Endothelial cell of umbilical vein (primary cell): ENCODE data around the gene ZNF202. TPM values are rescaled to one million over a fixed set of nuclear protein-coding genes. Genes with fewer than 3 reads are reported as not detected.

Experiments used
- BruUV-seq: library from RNA; stranded (reverse); fragments of 400-500 nt; replicated peaks from 2 replicates; lab custom pipeline; 2021; lab: Mats Ljungman, UMichigan
- CTCF ChIA-PET: fragments of 300-600, 350-600 bp; sonication (Branson Sonifier 250); formaldehyde crosslinking; loops from one replicate; lab custom pipeline; 2021; ENCODE audit warnings: antibody characterized with exemption, inconsistent platforms; lab: Charles Lee
- POLR2A ChIA-PET: fragments of 300-600, 350-600 bp; sonication (Branson Sonifier 250); formaldehyde crosslinking; loops from one replicate; lab custom pipeline; 2021; ENCODE audit warnings: antibody characterized with exemption, inconsistent platforms; lab: Charles Lee
- DNase-seq: peaks from one replicate; pipeline ENCODE4 v3.0.0-alpha.2; 2011; ENCODE audit warnings: low read depth, low spot score
- FAIRE-seq: peaks from 2 replicates; lab custom pipeline; 2011; peaks lifted over from hg19 to GRCh38; lab: Jason Lieb, UNC
- H2AFZ ChIP-seq: 2 replicates; pipeline ENCODE4 v1.6.0; 2012; ENCODE audit warnings: low read depth, low read length, control low read depth, inconsistent platforms
- H3K27ac ChIP-seq: 2 replicates; pipeline ENCODE4 v1.5.1; 2011; ENCODE audit warnings: low read depth, mild to moderate bottlenecking, control low read depth, low read length, moderate library complexity; ENCODE audit not compliant: insufficient read depth
- H3K27me3 ChIP-seq, 2 experiments: 2 replicates each; pipeline versions ENCODE4 v1.6.0 to v1.6.1; 2011; ENCODE audit warnings: low read length in 2 of 2, mixed read lengths in 1 of 2; ENCODE audit not compliant: control insufficient read depth in 2 of 2, insufficient read depth in 2 of 2
- H3K36me3 ChIP-seq, 2 experiments: 2 replicates in 1 of 2; 3 replicates in 1 of 2; pipeline ENCODE4 v1.5.1; 2011; ENCODE audit warnings: low read length in 2 of 2, mild to moderate bottlenecking in 1 of 2, moderate library complexity in 1 of 2; ENCODE audit not compliant: control insufficient read depth in 2 of 2, insufficient read depth in 2 of 2; ENCODE audit errors: extremely low read depth in 1 of 2
- H3K4me1 ChIP-seq: 3 replicates; pipeline ENCODE4 v1.5.1; 2011; ENCODE audit warnings: mild to moderate bottlenecking, low read length; ENCODE audit not compliant: control insufficient read depth, insufficient read depth; ENCODE audit errors: extremely low read depth
- H3K4me2 ChIP-seq: 2 replicates; pipeline ENCODE4 v1.6.1; 2011; ENCODE audit warnings: low read length, control low read depth, mixed read lengths; ENCODE audit not compliant: insufficient read depth
- H3K4me3 ChIP-seq, 3 experiments: fragments of 200-600 bp in 1 of 3; sonication (generic), shearing (Covaris generic) in 1 of 3; replicated peaks in 1 of 3; 2 replicates each; pipeline ENCODE4 v1.5.1; 2011 to 2016; ENCODE audit warnings: control low read depth in 3 of 3, low read length in 3 of 3, mild to moderate bottlenecking in 2 of 3, inconsistent platforms in 1 of 3, low read depth in 1 of 3, moderate library complexity in 1 of 3; ENCODE audit not compliant: insufficient read depth in 1 of 3
- H3K79me2 ChIP-seq: 2 replicates; pipeline ENCODE4 v1.6.0; 2012; ENCODE audit warnings: low read length, inconsistent platforms; ENCODE audit not compliant: control insufficient read depth, insufficient read depth
- H3K9ac ChIP-seq: replicated peaks from 2 replicates; pipeline ENCODE3; 2011; ENCODE audit warnings: low read length, control low read depth; ENCODE audit not compliant: insufficient read depth; ENCODE audit errors: extremely low read depth
- H3K9me1 ChIP-seq: replicated peaks from 3 replicates; pipeline ENCODE4 v1.6.0; 2011; ENCODE audit warnings: mild to moderate bottlenecking, low read length; ENCODE audit not compliant: control insufficient read depth, insufficient read depth; ENCODE audit errors: extremely low read depth
- H3K9me3 ChIP-seq: replicated peaks from 2 replicates; pipeline ENCODE4 v1.5.1; 2012; ENCODE audit warnings: low read length, inconsistent platforms; ENCODE audit not compliant: control insufficient read depth, insufficient read depth
- H4K20me1 ChIP-seq: replicated peaks from 2 replicates; pipeline ENCODE3; 2011; ENCODE audit warnings: mild to moderate bottlenecking, low read length; ENCODE audit not compliant: control insufficient read depth, insufficient read depth; ENCODE audit errors: extremely low read depth
- CTCF ChIP-seq, 2 donors: IDR thresholded peaks; 1 replicate in 1 of 2; 2 replicates in 1 of 2; pipeline ENCODE4 v1.5.1; 2011; ENCODE audit warnings: low read length in 2 of 2, mild to moderate bottlenecking in 2 of 2, moderate library complexity in 2 of 2, control low read depth in 1 of 2, inconsistent platforms in 1 of 2, low read depth in 1 of 2; ENCODE audit not compliant: insufficient read depth in 1 of 2; ENCODE audit errors: extremely low read depth in 1 of 2
- EZH2 ChIP-seq: IDR thresholded peaks from 2 replicates; pipeline ENCODE4 v1.6.1; 2012; ENCODE audit warnings: borderline replicate concordance, low read depth, mild to moderate bottlenecking, moderate library complexity, low read length, inconsistent platforms; ENCODE audit not compliant: severe bottlenecking
- FOS ChIP-seq: IDR thresholded peaks from 2 replicates; pipeline ENCODE4 v1.6.1; 2011; ENCODE audit warnings: mild to moderate bottlenecking, low read length, moderate library complexity, borderline replicate concordance; ENCODE audit not compliant: insufficient read depth
- GATA2 ChIP-seq: IDR thresholded peaks from 2 replicates; pipeline ENCODE4 v1.7.0; 2011; ENCODE audit warnings: low read depth, mild to moderate bottlenecking, moderate library complexity, mixed read lengths, low read length; ENCODE audit not compliant: insufficient read length, insufficient read depth
- JUN ChIP-seq: IDR thresholded peaks from 2 replicates; pipeline ENCODE4 v1.6.1; 2011; ENCODE audit warnings: borderline replicate concordance, low read depth; ENCODE audit not compliant: insufficient read length, insufficient read depth
- MAX ChIP-seq: IDR thresholded peaks from 2 replicates; pipeline ENCODE4 v1.6.1; 2011; ENCODE audit not compliant: insufficient read depth, insufficient read length
- MYC ChIP-seq: IDR thresholded peaks from one replicate; pipeline ENCODE4 v1.6.1; 2011; ENCODE audit warnings: mild to moderate bottlenecking, low read depth, low read length
- POLR2A ChIP-seq: IDR thresholded peaks from 2 replicates; pipeline ENCODE4 v1.6.1; 2012; ENCODE audit warnings: low read depth, mild to moderate bottlenecking, control low read depth, low read length
- POLR2AphosphoS5 ChIP-seq: IDR thresholded peaks from 2 replicates; pipeline ENCODE4 v1.6.1; 2012; ENCODE audit warnings: low read depth, mild to moderate bottlenecking, control low read depth, low read length, moderate library complexity; ENCODE audit not compliant: insufficient read depth
- dilution Hi-C: fragments of 300-500 bp; cut with MboI; formaldehyde crosslinking; loops from one replicate; pipeline ENCODE4 v1.15.0; 2019; ENCODE audit warnings: low sequenced_read_pairs; ENCODE audit not compliant: extremely low pct_ligation_motif_present
- intact Hi-C: fragments of 100-400 bp; cut with micrococcal nuclease; formaldehyde crosslinking; loops from one replicate; pipeline ENCODE4 v1.10.0; 2022
- polyA plus RNA-seq, 4 experiments: library from polyadenylated mRNA; depleted of rRNA in 3 of 4; stranded (reverse) in 3 of 4; unstranded in 1 of 4; fragments of >200 nt; gene quantifications; 2 replicates each; pipeline versions ENCODE4 v1.2.1 to v1.2.3, GENCODE V29; 2011 to 2012; ENCODE audit warnings: missing spikeins in 1 of 4
- total RNA-seq: library from RNA; stranded (reverse); gene quantifications from 2 replicates; pipeline ENCODE4 v1.2.3, GENCODE V29; 2021

The ZNF202 gene
- total and polyA plus RNA-seq, 2 donors (not counting 3 experiments of a cell fraction or from before 2014, with no cell fraction given): 6.5 to 12.3 TPM

- H4K20me1 ChIP-seq: no peaks in the 10 kb centered on the region
- intact Hi-C loops: no loop called here
- H3K4me3 ChIP-seq: no peak overlapping the region
- no peaks in the 10 kb centered on the region for H3K36me3 ChIP-seq
- no peak overlapping the region for H3K27ac ChIP-seq
- POLR2A ChIA-PET: no interaction called here
- H3K4me2 ChIP-seq: no peak overlapping the region
- no peaks in the 10 kb centered on the region for H3K79me2 ChIP-seq
- TF ChIP-seq GATA2 (no peak), POLR2A (no peak), CTCF (IDR thresholded peaks at IDR 0.05; ENCODE audit: extremely low read depth in 1 of 2, insufficient read depth in 1 of 2, low read depth in 1 of 2, low read length in 2 of 2) (no peak), MYC (no peak), JUN (no peak), MAX (no peak), EZH2 (no peak), POLR2AphosphoS5 (no peak), FOS (no peak)
- dilution Hi-C loops: no loop called here
- no TSS peak for BruUV-seq
- CTCF ChIA-PET: interaction anchor here (0.8 to 1.5 kb wide), 3 partner anchors 14 to 39 kb away, joined by 3 to 13 read pairs (median 3); no protein-coding TSS in a partner anchor
- no peaks in the 10 kb centered on the region for H3K9me3 ChIP-seq
- H2AFZ ChIP-seq: no peak overlapping the region
- no peak overlapping the region for H3K9ac ChIP-seq
- peaks cover 0 to 2% of the 10 kb centered on the region in 2 experiments for H3K27me3 ChIP-seq
- no peak for FAIRE-seq
- H3K4me1 ChIP-seq: no peaks in the 10 kb centered on the region
- no peaks in the 10 kb centered on the region for H3K9me1 ChIP-seq
- no peak for DNase-seq
Observed at GRCh38 chr11:123692961-123693360, 48.5 kb downstream of the ZNF202 start.
